Right hindlimb (tissue), 1 donor: ENCODE results near the gene SVEP1.
A peak's percentile ranks its signal among the peaks of the same experiment; 100 is the strongest.
"Not testable (repeated sequence)": the region's sequence is repeated elsewhere in the genome, so short reads cannot be mapped to it uniquely, and the experiment has no call there.

Experiments
- DNase-seq: peaks from one replicate; pipeline ENCODE4 v3.0.0-alpha.2; 2018

The SVEP1 gene

DNA sequence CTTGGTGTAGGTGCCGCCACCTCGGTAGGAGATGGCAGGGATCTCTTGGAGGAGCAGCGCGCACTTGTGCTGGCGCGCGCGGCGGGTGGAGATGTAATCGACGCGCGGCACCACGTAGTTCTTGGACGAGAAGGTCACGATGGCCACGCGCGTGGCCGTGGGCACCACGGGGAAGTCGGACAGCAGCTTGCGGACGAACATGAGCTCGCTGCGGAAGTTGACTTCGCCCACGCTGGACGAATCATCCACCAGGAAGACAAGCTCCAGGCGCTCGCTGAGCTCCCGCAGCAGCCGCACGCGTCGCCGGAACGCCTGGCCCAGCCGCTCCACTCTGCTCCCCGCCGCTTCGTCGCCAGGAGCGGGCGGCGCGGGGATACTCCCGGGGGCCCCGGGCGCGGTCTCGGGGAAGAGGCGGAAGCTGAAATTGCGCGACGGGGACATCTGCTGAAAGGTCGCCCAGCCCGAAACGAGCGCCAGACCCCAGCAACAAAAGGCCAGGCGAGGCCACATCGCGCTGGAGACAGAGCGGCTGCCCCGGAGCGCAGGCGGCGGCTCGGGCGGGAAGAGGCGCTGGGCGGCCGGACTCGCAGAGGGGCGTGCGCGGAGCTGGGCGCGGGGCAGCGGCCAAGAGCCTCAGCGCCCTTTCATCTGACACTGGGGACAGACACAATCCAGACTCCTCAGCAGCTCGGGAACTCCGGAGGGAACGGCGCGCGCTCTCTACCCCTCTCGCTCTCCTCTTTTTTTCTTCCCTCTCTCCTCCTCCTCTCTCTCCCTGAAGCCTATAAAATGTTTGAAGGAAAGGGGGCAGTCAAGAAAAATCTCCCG is at the start of gene SVEP1:
Gene SVEP1, minus strand, starts transcription at position 708 of the 828 bp plus-strand sequence. Its CDS starts 198 bp downstream, at position 510.
- peak; percentile 73 for DNase-seq

DNA sequence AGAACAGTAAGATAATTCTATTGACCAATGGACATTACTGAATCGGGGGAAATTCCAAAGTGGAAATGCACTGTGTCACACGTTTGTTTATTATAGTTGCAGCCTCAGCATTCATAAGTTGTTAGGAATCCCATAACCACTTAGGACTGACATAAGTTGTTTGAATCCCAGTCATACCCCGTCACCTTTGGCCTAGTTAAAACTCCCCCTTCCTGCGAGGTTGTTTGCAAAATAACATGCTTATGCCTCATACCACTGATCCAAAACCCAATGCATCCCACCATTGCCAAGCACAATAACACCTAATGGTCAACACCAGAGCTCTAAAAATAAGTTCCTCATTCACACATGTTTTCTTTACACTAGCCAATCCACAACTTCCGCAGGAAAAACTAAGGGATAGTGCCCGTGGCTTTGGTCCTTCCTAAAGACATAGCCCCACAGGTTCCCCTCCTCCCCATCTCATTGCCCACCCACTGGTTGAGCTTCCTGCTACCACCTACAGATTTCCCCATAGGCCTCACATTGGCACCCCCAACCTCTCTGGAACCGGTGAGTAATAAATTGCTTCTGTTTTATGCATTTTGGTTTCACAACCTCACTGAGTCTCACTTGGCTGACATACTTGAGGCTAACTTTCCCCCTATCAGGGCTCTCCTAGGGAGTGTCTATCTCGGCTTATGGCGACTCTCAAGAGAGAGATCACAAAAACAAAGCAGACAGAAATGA is 46.7 kb upstream of the SVEP1 start:
- DNase-seq: no peak

DNA sequence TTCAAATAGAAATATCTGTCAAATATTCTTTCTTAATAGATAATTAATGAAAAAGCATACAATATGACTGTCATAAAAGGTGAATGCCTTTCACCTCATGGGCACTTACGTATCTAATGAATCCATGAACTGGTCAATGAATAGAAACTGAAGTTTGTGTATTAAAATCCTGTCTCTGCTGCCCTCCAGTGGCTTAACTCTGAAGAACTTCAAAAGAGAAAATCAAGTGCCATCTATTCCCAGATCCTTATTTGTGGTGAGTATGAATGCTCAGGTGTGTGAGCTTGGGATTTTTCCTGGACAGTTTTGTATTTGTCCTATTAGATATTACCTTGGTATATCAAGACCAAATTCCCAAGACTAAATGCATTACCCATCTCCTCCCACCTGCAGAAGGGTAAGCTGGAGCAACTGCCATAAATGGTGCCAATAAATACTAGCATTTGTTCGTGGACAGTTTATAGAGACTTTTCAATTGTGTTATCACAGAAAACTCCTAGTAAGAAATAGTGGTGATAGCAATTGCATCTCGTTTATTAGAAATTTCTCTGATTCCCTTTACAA is 44.0 kb upstream of the SVEP1 start:
- no peak for DNase-seq

DNA sequence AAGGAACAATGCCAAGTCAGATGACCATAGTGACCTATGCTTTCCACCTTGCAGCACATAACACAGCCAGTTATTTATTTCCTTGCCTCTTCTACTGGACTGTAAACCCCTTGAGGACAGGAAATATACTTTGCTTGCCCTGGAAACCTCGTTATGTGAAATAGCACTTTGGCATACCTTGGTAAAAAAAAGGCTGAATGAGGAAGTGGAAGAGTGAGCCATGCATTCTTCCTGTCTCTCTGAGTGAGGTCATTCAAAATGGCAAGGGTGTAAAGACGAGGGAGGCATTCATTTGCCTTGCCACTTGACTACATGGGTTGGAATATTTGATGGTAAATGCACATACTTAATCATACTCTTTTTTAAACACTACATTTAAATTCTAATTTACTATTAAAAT is 42.8 kb upstream of the SVEP1 start:
- no peak for DNase-seq

DNA sequence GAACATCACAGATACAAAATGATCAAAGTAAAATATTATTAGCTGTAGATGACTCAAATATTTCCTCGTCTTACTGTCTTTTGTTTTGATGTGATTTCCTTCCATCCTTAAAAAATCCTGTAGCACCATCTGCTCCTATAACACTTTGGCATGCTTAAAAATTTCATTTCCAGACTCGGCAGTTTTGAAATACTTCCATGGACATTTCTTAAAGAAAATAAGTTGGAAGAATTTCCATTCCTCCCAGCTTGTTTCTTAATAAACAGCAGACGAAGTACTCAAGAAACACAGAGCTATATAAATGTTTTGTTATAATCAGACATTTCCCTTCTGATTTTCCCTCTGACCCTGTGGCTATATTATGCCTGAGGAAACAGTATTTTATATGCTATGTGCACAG is 41.2 kb upstream of the SVEP1 start:
- DNase-seq: no peak

DNA sequence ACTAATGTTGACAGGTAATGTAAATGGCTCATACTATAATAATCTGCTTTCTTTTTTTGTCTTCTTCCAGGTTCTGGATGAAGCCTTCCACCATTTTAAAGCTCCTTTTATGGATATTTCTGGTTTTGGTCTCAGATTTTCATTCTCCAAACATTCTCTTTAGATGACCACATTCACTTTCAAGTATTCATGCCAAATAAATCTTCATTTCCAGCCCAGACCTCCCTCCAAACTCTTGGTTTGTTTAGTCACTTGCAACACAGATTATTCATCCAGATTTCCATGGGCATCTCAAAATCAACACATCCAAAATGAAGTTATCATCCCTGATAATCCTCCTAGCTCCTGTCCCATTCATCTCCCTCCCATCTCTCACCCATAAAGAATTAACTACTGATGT is 40.3 kb upstream of the SVEP1 start:
- DNase-seq: no peak

DNA sequence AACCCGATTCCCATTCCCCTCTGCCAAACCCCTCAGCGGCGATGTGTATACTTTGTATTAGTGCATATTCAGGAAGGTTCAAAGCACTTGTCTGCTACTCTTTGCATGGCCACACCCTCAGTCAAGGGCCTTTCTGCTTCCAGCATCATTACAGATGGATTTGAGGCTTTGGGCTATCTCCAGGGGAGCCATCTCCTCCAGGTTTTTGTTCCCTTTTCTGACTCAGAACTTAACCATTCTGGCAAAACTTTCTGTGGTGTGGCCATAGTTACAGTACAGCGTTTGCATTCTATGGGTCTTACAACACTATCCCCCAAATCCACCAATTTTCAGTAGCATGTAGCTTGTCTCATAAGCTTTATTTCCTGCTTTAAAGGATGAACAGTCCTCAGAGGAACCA is 36.0 kb upstream of the SVEP1 start:
- DNase-seq: no peak

DNA sequence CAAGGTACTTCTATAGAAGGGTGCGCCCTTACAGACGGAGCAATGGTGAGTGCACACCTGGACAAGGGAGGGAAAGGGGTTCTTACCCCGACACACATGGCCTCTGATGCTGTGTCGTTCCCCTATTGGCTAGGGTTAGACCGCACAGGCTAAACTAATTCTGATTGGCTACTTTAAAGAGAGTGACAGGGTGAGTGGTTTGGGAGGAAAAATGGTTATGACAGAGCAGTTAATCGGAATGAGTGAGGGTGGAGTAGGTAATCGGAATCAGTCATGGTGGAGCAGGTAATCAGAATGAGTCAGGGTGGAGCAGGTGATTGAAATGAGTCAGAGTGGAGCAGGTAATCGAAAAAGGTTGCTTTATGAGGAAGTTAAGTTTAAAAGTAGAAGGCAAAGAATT is 35.0 kb upstream of the SVEP1 start:
- DNase-seq: not testable (repeated sequence)

DNA sequence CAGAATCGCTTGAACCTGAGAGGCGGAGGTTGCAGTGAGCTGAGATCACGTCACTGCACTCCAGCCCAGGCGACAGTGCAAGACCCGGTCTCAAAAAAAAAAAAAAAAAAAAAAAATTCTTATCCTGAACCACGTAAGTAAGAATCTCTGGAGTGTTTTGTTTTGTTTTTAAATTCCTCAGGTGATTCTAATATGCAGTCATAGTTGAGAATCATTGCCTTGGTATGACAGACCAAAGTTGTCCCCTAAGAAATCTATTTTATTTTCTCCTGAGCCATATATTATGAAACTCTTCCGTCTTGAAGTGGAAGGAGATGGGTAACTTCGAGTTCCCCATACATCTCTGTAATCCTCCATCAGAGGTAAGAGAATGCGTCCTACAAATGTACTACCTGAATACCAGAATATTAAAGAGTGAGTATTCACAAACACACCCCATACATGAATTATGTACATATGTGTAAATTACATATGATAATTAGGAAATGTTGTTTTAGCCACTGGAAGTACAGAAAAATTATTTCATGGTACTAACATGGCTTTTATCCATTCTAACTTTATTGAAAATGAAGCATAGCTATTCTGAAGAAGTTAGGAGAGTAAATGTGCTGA is 26.7 kb upstream of the SVEP1 start:
- no peak for DNase-seq

DNA sequence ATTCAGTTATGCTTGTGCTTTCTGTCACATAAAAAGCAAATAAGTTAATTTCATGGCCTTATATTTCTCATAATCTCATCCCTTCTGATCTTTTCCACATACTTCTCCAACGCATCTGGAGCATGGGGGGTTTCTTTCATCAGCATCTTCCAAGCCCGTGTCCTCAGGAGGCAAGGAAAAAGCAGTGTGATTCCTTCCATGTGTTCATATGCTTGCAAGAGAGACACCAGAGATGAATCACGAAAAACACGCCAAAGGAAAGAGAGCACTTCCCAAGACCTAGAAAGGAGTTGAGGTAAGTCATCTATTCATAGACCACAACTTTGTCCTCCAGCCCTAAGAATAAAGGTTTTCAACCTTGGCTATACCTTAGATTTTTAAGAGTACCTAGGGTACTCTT is 26.0 kb upstream of the SVEP1 start:
- DNase-seq: no peak

DNA sequence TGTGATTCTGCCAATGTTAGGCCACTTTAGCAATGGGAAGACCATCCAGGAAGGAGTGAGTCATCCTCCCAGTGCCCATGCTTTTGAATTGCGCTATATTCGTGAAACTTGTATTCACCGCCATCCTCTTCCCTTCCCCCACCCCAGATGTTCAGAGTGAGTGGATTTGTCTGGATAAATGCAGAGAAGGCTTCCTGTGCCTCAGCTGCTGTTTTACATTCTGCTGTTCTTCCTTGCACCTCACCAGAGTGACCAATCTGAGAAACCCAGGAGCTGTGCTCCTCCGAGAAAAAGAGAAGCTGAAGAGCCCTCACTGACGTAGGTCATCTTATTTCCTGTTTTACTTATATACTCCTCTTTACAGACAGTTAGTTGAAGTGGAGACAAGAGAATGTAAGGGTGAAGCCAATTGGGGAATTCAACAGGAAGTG is 24.6 kb upstream of the SVEP1 start:
- DNase-seq: no peak

DNA sequence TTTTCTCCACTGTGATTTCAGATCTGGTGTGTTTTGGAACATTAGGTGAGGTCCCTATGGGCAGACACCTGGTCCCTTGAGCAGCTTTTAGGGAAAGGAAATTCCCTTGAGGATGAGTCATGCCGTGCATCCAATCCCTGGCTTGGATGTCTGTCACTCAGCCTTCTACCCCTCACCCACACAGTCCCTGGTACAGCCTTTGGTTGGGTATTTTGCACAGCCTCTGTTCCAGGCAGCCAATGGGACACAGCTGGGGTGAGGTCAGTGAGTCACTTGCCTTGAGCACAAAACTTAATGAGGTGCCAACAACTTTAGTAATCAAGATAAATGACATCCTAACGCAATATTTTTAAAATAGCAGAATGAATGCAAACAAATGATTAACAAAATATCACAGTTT is 22.7 kb upstream of the SVEP1 start:
- DNase-seq: no peak

DNA sequence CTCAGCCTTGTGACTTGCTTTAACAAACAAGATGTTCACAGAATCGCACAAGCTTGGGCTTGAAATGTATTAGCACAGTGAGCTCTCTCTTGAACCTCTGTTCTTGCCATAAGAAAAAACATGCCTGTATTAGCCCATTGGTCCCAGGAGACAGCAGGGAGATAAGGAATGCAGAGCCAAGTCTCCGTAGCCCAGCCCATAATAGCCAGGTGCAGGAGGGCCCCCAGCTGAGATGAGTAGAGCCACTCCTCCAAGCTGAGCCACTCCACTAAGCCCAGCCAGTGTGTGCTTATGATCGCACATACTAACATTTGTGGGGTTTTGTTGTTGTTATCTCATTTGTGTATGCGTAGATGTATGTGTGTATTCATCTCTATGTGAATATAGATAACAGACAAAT is 21.6 kb upstream of the SVEP1 start:
- no peak for DNase-seq

DNA sequence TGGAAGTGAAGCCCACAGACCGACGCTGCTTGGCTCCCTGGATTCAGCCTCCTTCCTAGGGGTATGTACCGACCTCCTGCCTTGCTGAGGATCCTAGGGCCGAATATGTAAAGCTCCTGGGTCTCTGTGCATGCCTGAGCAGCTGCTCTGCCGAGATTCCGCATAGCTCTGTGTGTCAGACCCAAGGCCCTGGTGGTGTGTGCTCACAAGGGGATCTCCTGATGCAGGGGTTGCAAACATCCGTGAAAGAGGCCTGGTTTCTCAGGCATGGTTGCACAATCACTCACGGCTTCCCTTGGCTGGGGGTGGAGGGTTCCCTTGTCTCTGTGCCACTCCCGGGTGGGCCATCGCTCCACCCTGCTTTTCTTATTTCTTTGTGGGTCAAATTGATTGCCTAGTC is 19.9 kb upstream of the SVEP1 start:
- no peak for DNase-seq

DNA sequence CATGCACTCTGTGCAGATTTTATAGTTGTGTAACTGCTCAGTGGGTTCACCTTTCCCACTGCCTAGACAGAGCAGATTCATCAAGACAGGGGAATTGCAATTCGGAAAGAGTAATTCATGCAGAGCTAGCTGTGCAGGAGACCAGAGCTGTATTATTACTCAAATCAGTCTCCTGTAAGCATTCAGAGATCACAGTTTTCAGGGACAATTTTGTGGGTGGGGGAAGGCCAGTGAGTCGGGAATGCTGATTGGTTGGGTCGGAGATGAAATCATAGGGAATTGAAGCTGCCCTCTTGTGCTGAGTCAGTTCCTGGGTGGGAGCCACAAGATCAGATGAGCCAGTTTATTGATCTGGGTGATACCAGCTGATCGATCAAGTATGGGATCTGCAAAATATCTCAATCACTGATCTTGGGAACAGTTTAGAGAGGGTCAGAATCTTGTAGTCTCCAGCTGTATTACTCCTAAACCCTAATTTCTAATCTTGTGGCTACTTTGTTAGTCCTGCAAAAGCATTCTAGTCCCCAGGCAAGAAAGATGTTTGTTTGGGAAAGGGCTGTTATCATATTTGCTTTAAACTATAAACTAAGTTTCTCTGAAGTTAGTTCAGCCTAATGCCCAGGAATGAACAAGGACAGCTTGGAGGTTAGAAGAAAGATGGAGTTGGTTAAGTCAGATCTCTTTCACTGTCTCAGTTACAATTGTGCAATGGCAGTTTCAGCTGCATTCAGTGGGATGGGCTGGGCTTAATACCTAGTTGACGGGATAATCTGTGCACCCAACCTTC is 12.7 kb upstream of the SVEP1 start:
- DNase-seq: no peak

DNA sequence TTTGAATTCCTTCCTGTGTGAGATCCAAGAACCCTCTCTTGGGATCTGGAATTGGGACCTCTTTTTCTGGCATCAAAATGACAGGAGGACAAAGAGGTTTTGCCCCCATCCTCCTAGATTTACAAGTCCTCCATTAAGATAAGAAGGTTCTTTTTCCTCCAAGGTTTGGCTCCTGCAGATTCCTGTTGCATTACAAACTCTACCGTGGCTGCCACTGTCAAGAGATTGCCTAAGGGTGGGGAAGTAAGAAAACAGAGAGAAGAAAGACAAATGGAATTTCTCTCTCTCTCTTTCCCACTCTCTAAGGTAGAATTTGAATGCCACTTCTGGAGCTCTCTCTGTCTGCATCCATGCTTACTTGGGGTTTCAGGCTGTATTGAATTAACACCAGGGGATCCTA is 12.0 kb upstream of the SVEP1 start:
- no peak for DNase-seq

DNA sequence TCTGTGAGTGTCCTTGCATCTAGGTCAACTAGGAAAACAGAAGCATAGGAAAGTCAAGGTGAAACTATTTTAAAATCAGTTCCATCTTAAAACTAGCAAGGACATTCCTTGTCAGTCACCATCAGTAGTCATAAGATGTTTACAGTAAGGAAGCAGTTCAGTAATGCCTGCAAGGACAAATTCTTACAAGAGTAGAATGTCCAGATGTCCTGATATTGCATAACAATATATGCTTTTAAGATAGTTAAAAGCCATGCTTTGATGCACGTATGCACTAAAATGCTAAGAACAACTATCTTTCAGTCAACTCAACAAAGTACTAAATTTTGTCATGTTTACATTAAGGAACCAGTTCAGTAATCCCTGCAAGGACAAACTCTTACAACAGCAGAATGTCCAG is 11.3 kb upstream of the SVEP1 start:
- no peak for DNase-seq

DNA sequence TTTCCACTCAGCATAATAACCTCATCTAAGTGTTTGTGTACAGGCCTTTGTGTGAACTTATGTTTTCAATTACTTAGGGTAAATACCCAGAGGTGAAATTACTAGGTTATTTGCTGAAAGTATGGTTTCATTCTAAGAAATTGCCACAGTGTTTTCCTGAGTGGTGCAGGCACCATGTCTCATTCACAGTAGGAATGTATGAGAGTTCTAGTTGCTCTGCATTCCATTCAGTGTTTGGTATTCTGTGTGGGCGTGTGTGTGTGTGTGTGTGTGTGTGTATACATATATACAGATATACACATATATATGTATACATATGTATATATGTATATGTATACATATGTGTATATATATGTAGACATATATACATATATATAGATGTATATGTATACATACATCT is 8.8 kb upstream of the SVEP1 start:
- no peak for DNase-seq

DNA sequence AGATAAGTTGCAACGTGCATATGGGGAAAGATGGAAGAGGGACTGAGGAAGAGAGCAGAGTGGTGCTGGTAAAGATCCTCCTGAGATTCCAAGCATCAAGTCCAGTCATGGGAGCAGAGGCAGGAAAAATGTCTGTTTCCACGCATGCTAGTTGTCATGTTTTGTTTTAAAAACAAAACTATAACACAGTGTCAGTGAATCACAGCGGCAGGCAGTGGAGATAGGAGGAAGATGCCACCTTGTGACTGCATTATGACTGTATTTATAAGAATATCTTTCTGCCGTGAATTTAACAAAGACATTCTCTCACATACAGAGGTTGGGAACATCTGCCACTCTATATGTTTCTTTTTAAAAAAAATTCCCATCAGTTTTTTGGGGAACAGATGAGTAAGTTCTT is 3.7 kb upstream of the SVEP1 start:
- no peak for DNase-seq

DNA sequence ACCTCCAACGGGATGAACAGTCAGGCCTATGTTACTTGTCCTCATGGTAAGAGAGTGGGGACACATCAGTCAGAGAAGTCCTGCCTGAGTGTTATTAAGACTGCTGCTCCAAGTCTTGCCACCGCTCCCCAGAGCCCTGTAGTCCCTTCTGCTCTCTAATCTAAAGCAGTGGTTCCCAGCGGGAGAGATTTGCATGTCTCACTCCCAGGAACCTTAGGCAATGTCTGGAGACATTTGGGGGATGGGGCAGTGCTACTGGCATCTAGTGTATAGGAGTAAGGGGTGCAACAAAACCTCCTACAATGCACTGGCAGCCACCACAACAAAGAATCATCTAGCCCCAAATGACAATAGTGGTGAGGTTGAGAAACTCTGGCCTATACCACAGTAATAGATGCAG is 2.6 kb upstream of the SVEP1 start:
- no peak for DNase-seq

DNA sequence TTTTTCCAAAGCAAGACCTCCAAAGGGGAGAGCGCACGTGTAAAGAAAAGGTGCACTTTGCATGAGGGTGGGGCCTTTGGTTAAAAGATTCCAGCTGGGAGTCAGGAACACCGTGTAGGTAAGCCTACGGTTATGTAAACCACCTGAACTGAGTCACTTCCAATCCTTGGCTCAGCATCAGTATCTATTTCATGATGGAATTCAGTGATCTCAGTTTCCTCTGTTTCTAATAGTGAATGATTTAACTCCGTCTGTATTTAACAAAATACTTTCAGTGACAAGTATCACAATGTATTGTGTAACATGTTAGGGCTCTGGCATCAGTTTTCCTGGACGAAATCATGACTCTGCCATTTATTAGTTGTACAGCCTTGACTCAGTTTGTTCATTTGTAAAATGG is 1.3 kb upstream of the SVEP1 start:
- DNase-seq: no peak

DNA sequence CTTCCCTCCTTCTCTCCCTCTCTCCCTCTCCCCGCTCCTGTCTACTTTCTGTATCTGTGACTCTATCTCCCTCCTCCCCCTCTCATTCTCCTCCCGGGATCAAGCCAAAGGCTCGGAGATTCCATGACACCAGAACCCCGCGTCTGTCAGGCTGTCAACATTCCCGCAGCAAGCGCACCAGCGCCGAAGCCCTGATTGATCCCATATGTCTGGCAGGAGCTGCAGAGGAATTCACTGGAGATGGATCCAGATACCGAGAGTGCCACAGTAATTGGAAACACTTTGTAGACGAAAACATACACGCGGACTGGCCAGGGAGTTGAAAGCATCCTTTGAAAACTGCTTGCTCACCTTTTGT is 300 bp upstream of the SVEP1 start:
- DNase-seq: peak; percentile 84

DNA sequence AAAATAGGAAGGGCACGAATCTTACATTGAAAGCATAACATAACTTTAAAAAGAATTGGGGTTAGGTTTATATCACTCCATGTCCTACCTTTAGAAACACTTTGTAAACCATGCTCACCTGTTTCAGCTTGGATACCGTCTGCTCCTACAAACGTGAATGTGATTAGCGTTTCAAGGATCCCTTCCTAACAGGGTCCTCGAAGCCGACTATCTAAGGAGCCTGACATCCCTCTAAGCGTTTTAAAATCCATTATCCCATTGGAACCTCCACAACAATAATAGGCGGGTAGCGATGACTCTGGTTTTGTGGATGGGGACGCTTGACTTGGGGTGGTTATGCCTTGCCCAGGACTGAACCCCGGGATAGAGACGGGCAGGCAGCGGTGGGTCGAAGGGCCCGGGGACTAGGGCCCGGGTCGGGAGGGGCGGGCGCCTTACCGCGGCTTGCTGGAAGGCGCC is 937 bp downstream of the SVEP1 start:
- DNase-seq: no peak
